ENCODE results near the gene B4GALT1.

DNA sequence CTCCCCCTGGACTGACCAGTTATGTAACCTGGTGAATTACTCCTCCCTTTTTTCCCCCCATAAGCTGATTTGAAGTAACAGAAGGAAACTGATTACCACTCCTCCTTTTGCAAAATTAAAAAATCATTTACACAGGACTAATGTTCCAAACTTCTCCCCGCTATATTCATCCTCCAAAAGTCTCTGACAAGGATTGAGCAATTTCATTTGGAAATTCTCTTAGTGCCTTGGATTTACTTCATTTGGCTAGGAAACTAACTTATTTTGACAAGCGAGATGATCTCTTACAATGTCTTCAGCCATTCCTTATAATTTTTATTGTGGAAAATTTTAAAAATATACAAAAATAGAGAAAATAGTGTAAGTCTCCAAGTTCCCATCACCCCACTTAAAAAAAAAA lies 15.4 kb upstream of the B4GALT1 start:
- TF ChIP-seq, protein P1, sequence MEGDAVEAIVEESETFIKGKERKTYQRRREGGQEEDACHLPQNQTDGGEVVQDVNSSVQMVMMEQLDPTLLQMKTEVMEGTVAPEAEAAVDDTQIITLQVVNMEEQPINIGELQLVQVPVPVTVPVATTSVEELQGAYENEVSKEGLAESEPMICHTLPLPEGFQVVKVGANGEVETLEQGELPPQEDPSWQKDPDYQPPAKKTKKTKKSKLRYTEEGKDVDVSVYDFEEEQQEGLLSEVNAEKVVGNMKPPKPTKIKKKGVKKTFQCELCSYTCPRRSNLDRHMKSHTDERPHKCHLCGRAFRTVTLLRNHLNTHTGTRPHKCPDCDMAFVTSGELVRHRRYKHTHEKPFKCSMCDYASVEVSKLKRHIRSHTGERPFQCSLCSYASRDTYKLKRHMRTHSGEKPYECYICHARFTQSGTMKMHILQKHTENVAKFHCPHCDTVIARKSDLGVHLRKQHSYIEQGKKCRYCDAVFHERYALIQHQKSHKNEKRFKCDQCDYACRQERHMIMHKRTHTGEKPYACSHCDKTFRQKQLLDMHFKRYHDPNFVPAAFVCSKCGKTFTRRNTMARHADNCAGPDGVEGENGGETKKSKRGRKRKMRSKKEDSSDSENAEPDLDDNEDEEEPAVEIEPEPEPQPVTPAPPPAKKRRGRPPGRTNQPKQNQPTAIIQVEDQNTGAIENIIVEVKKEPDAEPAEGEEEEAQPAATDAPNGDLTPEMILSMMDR (conservative IDR thresholded peaks at IDR 0.05; ENCODE audit: low read depth, low read length): no peak
- TF ChIP-seq EZH2 (IDR thresholded peaks at IDR 0.05; ENCODE audit: borderline replicate concordance, low read depth, low read length, poor library complexity, severe bottlenecking): no peak
